GM12878 (cell line): ENCODE data around the gene DCTN4. TPM values are rescaled to one million over a fixed set of nuclear protein-coding genes. Genes with fewer than 3 reads are reported as not detected.

Source experiments
- ATAC-seq: fragments of 200-7000 bp; cut with Tn5 transposase; 3 replicates; pipeline ENCODE4 v1.9.1; 2020; ENCODE audit warnings: mild to moderate bottlenecking, moderate library complexity
- BruUV-seq: library from RNA; stranded (reverse); fragments of 400-500 nt; replicated peaks from 2 replicates; lab custom pipeline; 2021; lab: Mats Ljungman, UMichigan
- CTCF ChIA-PET: fragments of 300-600 bp; sonication (Branson Sonifier 250); formaldehyde crosslinking; extraction: SDS; loops from one replicate; lab custom pipeline; 2021; ENCODE audit warnings: inconsistent platforms; lab: Yijun Ruan, JAX
- POLR2A ChIA-PET: fragments of 350-600 bp; formaldehyde crosslinking; extraction: SDS; loops from one replicate; lab custom pipeline; 2021; ENCODE audit warnings: inconsistent platforms; lab: Charles Lee
- RAD21 ChIA-PET: fragments of 300-600 bp; sonication (Branson Sonifier 250); formaldehyde crosslinking; loops from one replicate; lab custom pipeline; 2023; ENCODE audit warnings: antibody characterized with exemption; ENCODE audit not compliant: unreplicated experiment; lab: Charles Lee
- SMC1A ChIA-PET: fragments of 300-600 bp; sonication (Branson Sonifier 250); formaldehyde crosslinking; loops from one replicate; lab custom pipeline; 2023; ENCODE audit not compliant: unreplicated experiment, uncharacterized antibody; lab: Charles Lee
- DNase-seq: peaks from one replicate; pipeline ENCODE4 v3.0.0-alpha.2; 2011; ENCODE audit warnings: low read depth, low spot score
- FAIRE-seq: peaks from 3 replicates; lab custom pipeline; 2011; peaks lifted over from hg19 to GRCh38; lab: Jason Lieb, UNC
- H2AFZ ChIP-seq: 2 replicates; pipeline ENCODE4 v1.6.0; 2011; ENCODE audit warnings: low read depth, low read length, control low read depth; ENCODE audit not compliant: control insufficient read depth
- H3K27ac ChIP-seq: 2 replicates; pipeline ENCODE4 v1.5.1; 2011; ENCODE audit warnings: control low read depth; ENCODE audit not compliant: control insufficient read depth, insufficient read depth
- H3K27me3 ChIP-seq, 2 experiments: replicated peaks in 1 of 2; 2 replicates each; pipeline versions ENCODE4 v1.6.0 to v1.6.1; 2011; ENCODE audit warnings: low read length in 1 of 2; ENCODE audit not compliant: control insufficient read depth in 2 of 2, insufficient read depth in 2 of 2
- H3K36me3 ChIP-seq, 2 experiments: 2 replicates each; pipeline ENCODE4 v1.5.1; 2011; ENCODE audit warnings: low read length in 1 of 2; ENCODE audit not compliant: control insufficient read depth in 2 of 2, insufficient read depth in 2 of 2
- H3K4me1 ChIP-seq: 2 replicates; pipeline ENCODE4 v1.6.1; 2011; ENCODE audit warnings: mild to moderate bottlenecking, low read length, moderate library complexity, mixed read lengths; ENCODE audit not compliant: control insufficient read depth, insufficient read depth
- H3K4me2 ChIP-seq: 2 replicates; pipeline ENCODE4 v1.6.0; 2011; ENCODE audit warnings: control low read depth; ENCODE audit not compliant: control insufficient read depth, insufficient read depth
- H3K4me3 ChIP-seq: fragments of 200-600 bp; sonication (generic); 2 replicates; pipeline ENCODE4 v1.5.1; 2016
- H3K79me2 ChIP-seq: 2 replicates; pipeline ENCODE4 v1.6.0; 2011; ENCODE audit warnings: low read length; ENCODE audit not compliant: control insufficient read depth, insufficient read depth
- H3K9ac ChIP-seq: 2 replicates; pipeline ENCODE4 v1.8.0; 2011; ENCODE audit warnings: low read length, control low read depth, mixed read lengths; ENCODE audit not compliant: control insufficient read depth, insufficient read depth
- H3K9me3 ChIP-seq: replicated peaks from 3 replicates; pipeline ENCODE4 v1.5.1; 2011; ENCODE audit warnings: mild to moderate bottlenecking, low read length; ENCODE audit not compliant: control insufficient read depth, insufficient read depth
- H4K20me1 ChIP-seq: 2 replicates; pipeline ENCODE4 v1.6.0; 2011; ENCODE audit not compliant: control insufficient read depth, insufficient read depth
- BCL11A ChIP-seq: IDR thresholded peaks from 2 replicates; pipeline ENCODE4 v1.6.1; 2011; ENCODE audit warnings: low read depth, low read length
- CHD4 ChIP-seq: fragments of 200-600 bp; sonication (generic); IDR thresholded peaks from 2 replicates; pipeline ENCODE4 v1.6.1; 2016; ENCODE audit warnings: mild to moderate bottlenecking
- EED ChIP-seq: sonication (generic); IDR thresholded peaks from 2 replicates; pipeline ENCODE4 v1.6.1; 2016; ENCODE audit warnings: antibody characterized with exemption, low read depth
- EP300 ChIP-seq, 2 experiments: fragments of 150-350 bp in 1 of 2; IDR thresholded peaks; 2 replicates each; pipeline ENCODE4 v1.6.1; 2011 to 2012; ENCODE audit warnings: low read depth in 2 of 2, low read length in 2 of 2, borderline replicate concordance in 1 of 2, improper control_type of control experiment in 1 of 2, inconsistent platforms in 1 of 2; ENCODE audit not compliant: control insufficient read depth in 1 of 2
- FOXM1 ChIP-seq: IDR thresholded peaks from 2 replicates; pipeline ENCODE4 v1.6.1; 2012; ENCODE audit warnings: low read depth, mild to moderate bottlenecking, inconsistent platforms, low read length, moderate library complexity
- KLF5 ChIP-seq: fragments of 450-650 bp; IDR thresholded peaks from 2 replicates; pipeline ENCODE4 v1.6.1; 2014; ENCODE audit warnings: mild to moderate bottlenecking; ENCODE audit not compliant: partially characterized antibody
- MEF2B ChIP-seq: fragments of 450-650 bp; IDR thresholded peaks from 2 replicates; pipeline ENCODE4 v1.6.1; 2018; ENCODE audit warnings: mild to moderate bottlenecking, moderate library complexity; ENCODE audit not compliant: partially characterized antibody, poor library complexity, severe bottlenecking
- MTA3 ChIP-seq: IDR thresholded peaks from 2 replicates; pipeline ENCODE4 v1.6.1; 2012; ENCODE audit warnings: low read length, inconsistent platforms, borderline replicate concordance
- NFXL1 ChIP-seq: fragments of 450-650 bp; IDR thresholded peaks from 2 replicates; pipeline ENCODE4 v1.6.1; 2017; ENCODE audit warnings: antibody characterized with exemption, mild to moderate bottlenecking, borderline replicate concordance
- PRDM15 ChIP-seq: fragments of 450-650 bp; formaldehyde crosslinking; IDR thresholded peaks from 2 replicates; pipeline ENCODE4 v1.4.0; 2020; ENCODE audit warnings: mild to moderate bottlenecking, moderate library complexity
- SKIL ChIP-seq: fragments of 450-650 bp; IDR thresholded peaks from 2 replicates; pipeline ENCODE4 v1.6.1; 2017; ENCODE audit warnings: mild to moderate bottlenecking, low read depth, inconsistent platforms; ENCODE audit not compliant: poor library complexity, severe bottlenecking
- ZBTB11 ChIP-seq: fragments of 450-650 bp; formaldehyde crosslinking; IDR thresholded peaks from 2 replicates; pipeline ENCODE4 v1.5.0; 2022; ENCODE audit warnings: mild to moderate bottlenecking, missing genetic modification characterization
- WGBS: methylation state at CpG from one replicate; pipeline ENCODE4 v1.1.6; 2016; ENCODE audit warnings: low lambda C conversion rate; ENCODE audit not compliant: insufficient replicate concordance, insufficient coverage; ENCODE audit errors: missing lambda C conversion rate; 5-methylcytosine and 5-hydroxymethylcytosine counted together
- in situ Hi-C: fragments of 300-500 bp; cut with MboI; formaldehyde crosslinking; loops from 9 replicates; pipeline ENCODE4 v1.14.3; 2018; ENCODE audit warnings: mixed read lengths
- intact Hi-C: fragments of 100-400 bp; cut with micrococcal nuclease; formaldehyde crosslinking; loops from one replicate; pipeline ENCODE4 v1.14.2; 2022; ENCODE audit not compliant: unreplicated experiment
- polyA plus RNA-seq, 11 experiments: library from polyadenylated mRNA; depleted of rRNA in 4 of 11; unstranded in 6 of 11; stranded (reverse) in 5 of 11; fragments of >200 nt; fragmentation: Nextera tagmentation in 4 of 11; fragmentation: Illumina TruSeq in 1 of 11; extraction: Ambion mirVana in 4 of 11; extraction: Trizol in 1 of 11; gene quantifications; 1 replicate in 1 of 11; 2 replicates in 10 of 11; pipeline versions ENCODE4 v1.2.1 to v1.2.3, GENCODE V29; 2011 to 2016; ENCODE audit warnings: inconsistent platforms in 2 of 11, missing spikeins in 2 of 11, low read depth in 1 of 11
- total RNA-seq, 4 experiments: library from RNA; depleted of rRNA in 3 of 4; stranded (reverse); fragments of >200 nt in 3 of 4; fragmentation: Illumina TruSeq in 1 of 4; extraction: Trizol in 1 of 4; gene quantifications; 2 replicates each; pipeline versions ENCODE4 v1.2.1 to v1.2.3, GENCODE V29; 2013 to 2021

DCTN4 gene
- total and polyA plus RNA-seq, 10 of the 15 experiments (the other 5 are each of a cell fraction or from before 2014, with no cell fraction given): 7.6 to 27.8 (median 18.0) TPM

- CTCF ChIA-PET: interaction anchor here (0.7 to 1.9 kb wide), 16 partner anchors 8 to 386 kb away, joined by 3 to 10 read pairs (median 4); partner anchors contain the start of genes DCTN4, IRGM and RBM22
- WGBS: 43% methylated on average over 51 of the region's 59 CpGs
- no peak for FAIRE-seq
- peaks cover 35% of the 10 kb centered on the region for H3K79me2 ChIP-seq
- H3K4me1 ChIP-seq: peaks cover 30% of the 10 kb centered on the region
- SMC1A ChIA-PET: interaction anchor here (0.6 to 2.1 kb wide), 14 partner anchors 8 to 219 kb away, joined by 3 to 7 read pairs (median 4); partner anchors contain the start of gene DCTN4
- no peaks in the 10 kb centered on the region for H4K20me1 ChIP-seq
- peak; percentile 70 for ATAC-seq
- H3K36me3 ChIP-seq: no peaks in the 10 kb centered on the region
- intact Hi-C loops (loop anchor here (2.0 kb wide), 2 partner anchors 78 to 218 kb away; partner anchors contain the start of gene RBM22), in situ Hi-C loops (no loop called here)
- H3K9ac ChIP-seq: peak within 1 kb of the TSS; percentile 83
- BruUV-seq: no TSS peak
- peak within 1 kb of the TSS; percentile 95 for H3K4me2 ChIP-seq
- no peaks in the 10 kb centered on the region for H3K9me3 ChIP-seq
- RAD21 ChIA-PET: interaction anchor here (0.7 to 1.5 kb wide), 6 partner anchors 11 to 219 kb away, joined by 3 to 4 read pairs (median 4); partner anchors contain the start of genes IRGM and RBM22
- no peak for DNase-seq
- H3K27ac ChIP-seq: peak within 1 kb of the TSS; percentile 78
- no peaks in the 10 kb centered on the region for H3K27me3 ChIP-seq
- POLR2A ChIA-PET: interaction anchor here (0.5 to 1.9 kb wide), 3 partner anchors 11 to 594 kb away, joined by 3 to 5 read pairs (median 4); partner anchors contain the start of gene DCTN4
- H2AFZ ChIP-seq: peak within 1 kb of the TSS; percentile 94
- H3K4me3 ChIP-seq: peak within 1 kb of the TSS; percentile 77
- TF ChIP-seq ZBTB11 (CRISPR knock-in tag) (no peak), BCL11A (0 out of 2 replicates have a peak, but pooled peaks have one; percentile 2), SKIL (no peak), PRDM15 (CRISPR knock-in tag) (no peak), FOXM1 (no peak), KLF5 (no peak), EP300 (IDR thresholded peaks at IDR 0.05; ENCODE audit: borderline replicate concordance in 1 of 2, control insufficient read depth in 1 of 2, low read depth in 2 of 2, low read length in 2 of 2) (no peak), CHD4 (no peak), MTA3 (no peak), MEF2B (no peak), NFXL1 (no peak), EED (peak; percentile 64)
These were observed 19.9 kb upstream of the DCTN4 start, which contains the start of gene SMIM3 for GRCh38 chr5:150778517-150779396. Gene SMIM3 (plus strand): TSS chr5:150778757. CDS start chr5:150795441, 16,684 bp downstream.
